Measurements from ENCODE around the gene PSMC5. TPM values are rescaled to one million over a fixed set of nuclear protein-coding genes. Genes with fewer than 3 reads are reported as not detected.
"Not testable (repeated sequence)": the region's sequence is repeated elsewhere in the genome, so short reads cannot be mapped to it uniquely, and the experiment has no call there.

The PSMC5 gene
- polyA plus RNA-seq, 4 donors, result 156 to 190 (median 181) TPM

DNA sequence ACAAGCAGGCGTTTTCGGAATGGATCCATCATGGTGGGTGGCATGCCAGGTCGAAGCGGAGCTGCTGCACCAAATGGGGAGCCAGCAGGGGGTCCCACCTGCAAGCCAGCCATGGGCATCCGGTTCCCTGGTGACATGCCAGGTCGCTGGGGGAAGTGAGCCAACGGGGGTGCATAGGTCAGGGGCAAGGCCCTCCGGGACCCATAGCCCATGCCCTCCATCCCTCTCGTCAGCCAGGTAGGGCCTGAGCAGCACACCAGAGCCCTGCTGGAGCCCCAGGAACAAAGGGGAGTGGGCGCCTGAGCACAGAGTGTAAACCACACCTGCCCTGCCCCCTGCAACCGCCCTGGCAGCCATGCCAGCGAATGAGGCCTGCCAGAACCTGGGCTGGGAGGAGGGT lies 10.2 kb downstream of the PSMC5 start:
- no peak for DNase-seq (ENCODE audit: low read depth in 4 of 4, low spot score in 2 of 4)

GRCh38 chr17:63837962-63838600 lies 10.8 kb downstream of the PSMC5 start:
- no peak for DNase-seq (ENCODE audit: low read depth in 4 of 4, low spot score in 2 of 4)

DNA sequence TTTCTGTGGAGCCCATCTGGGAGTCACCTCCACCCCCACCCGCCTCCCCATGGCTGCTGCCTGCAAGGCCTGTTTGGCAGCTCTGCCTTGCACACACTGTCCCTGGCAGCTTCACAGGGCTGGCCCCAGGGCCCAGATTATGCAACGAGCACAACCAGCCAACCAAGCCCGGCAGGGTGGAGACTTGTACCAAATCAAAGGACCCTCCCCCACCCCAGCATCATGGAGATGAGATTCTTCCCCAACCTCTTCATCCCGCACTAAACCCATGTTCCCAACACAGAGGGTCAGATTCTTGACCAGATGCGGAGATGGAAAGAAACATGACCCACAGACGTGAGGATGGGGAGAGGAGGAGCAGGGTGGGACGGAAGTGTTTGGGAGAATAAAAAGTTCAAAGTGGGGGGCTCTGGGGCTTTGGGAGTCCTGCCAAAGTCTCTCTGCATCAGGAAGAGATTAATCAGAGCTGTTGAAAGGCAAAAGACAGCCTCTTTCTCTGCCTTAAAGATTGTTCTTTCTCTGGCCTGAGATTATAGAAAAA lies 11.5 kb downstream of the PSMC5 start:
- peak in 1 of 4 donors; percentile 48 for DNase-seq (ENCODE audit: low read depth in 4 of 4, low spot score in 2 of 4)

- no peak for DNase-seq (ENCODE audit: low read depth in 4 of 4, low spot score in 2 of 4)
Observed at GRCh38 chr17:63840591-63841349, 13.5 kb downstream of the PSMC5 start.

DNA sequence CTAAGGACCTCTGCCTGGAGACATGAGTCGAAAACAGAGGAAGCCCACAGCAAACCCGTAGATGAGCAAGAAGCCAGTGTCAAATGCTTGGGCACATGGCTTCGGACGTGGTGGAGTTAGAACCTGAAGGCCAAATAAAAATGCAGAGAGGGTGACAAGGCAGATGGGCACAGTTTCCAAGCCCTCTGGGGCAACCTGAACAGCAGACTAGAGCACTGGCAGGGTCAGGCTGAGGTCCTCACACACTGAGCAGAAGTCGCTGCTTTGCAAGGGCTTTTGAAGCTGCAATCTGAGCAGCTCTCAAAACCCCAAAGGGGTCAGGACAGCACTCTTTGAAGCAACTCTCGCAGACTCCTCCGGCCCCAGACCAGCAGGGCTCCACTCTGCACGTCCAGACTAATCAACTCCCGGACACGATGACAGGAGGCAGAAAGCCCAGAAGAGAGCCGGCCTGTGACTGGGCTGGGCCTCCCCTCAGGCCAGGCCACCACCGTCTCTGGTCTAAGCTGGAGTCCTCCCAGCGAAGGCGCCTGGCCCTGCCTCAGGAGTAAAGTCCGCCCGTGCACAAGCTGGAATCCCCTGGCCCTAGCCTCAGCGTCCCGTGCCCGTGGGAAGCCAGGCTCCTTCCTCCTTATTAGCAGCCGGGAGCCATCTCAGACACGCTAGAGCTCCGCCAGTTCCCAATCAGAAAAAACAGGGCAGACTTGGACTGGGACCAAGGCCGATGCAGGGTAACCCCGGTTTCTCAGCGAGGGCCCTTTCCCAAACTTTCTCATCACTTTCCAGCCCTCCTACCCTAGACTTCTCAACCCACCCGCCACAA lies 14.3 kb downstream of the PSMC5 start:
- DNase-seq (ENCODE audit: low read depth in 4 of 4, low spot score in 2 of 4), result no peak

- DNase-seq (ENCODE audit: low read depth in 4 of 4, low spot score in 2 of 4), result no peak
Observed at GRCh38 chr17:63842173-63842539, 14.9 kb downstream of the PSMC5 start.

DNA sequence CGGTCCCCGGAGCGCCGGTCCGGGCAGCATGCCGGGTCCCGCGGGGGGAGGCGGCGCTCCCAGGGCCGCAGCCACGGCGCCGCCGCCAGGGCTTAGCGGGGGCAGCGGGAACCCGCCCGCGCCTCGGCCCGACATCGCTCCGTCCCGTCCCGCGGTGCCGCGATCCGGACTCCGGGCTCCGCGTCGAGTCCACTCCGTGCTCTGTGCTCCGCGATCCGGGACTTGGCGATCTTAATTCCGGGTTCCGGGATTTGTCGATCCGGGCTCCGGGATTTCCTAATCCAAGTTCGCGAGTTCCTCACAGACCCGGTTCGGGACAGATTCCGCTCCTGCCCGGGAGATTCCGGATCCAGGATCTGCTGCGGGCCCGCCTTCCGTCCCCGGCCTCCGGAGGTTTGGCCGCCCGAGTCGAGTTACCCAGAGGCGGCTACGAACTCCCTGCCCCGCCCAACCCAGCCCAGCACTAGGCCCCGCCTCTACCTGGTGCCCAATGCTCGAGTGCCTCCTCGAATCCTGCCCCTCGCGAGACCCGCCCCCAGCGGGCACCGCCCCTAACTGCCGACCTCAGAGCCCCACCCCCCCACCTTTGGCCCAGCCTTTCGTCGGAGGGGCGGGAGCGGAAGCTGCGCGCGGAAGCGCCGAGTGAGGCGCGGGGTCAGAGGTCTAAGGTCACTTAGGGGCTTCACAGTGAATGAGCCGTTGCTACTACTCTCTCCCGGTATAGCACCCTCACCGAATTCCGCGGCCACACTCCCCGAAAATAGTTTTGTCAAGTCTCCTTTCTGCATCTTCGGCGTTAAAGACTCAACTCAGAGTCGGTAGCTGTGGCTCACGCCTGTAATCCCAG lies 15.5 kb downstream of the PSMC5 start, which contains the start of gene SMARCD2:
TSS of gene SMARCD2 (minus strand) at position 146 of the 847 bp plus-strand sequence. CDS start at position 135, 11 bp downstream.
- DNase-seq (ENCODE audit: low read depth in 4 of 4, low spot score in 2 of 4), result peak; percentile 94 to 98 (median 96)

GRCh38 chr17:63843387-63843888 lies 16.2 kb downstream of the PSMC5 start:
- DNase-seq (ENCODE audit: low read depth in 4 of 4, low spot score in 2 of 4), result not testable (repeated sequence)

DNA sequence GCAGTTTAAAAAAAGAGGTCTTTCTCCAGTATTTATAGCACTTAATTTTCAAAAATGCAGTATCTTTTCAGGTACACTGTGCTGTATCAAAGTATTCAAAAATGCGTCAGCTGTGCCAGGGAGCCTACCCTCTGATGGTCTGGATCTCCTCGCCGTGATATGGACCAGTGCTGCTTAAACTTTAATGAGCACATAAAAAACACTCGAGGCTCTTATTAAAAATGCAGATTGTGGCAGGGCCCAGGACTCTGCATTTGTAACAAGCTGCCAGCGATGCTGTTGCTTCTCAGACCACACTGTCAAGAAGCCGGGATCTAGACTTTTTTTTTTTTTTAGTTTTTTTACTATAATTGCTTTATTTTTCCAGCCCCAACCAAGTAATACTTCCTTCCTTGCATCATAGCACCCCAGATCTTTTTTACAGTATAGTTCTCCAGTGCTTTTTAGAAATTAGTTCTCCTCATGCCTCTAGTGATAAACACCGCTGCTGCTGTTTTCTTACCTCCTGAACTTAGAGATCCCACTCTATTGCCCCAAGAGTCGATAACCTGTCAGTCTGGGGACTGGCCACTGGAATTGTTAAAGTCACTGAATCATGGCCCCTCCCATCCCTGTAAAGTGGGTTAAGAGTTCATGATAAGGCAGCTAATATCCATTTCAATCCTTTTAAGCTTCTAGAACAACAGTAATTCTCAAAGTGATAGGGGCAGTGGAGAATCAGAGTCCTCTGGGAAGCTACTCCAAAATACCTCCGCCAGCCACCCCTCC lies 16.9 kb downstream of the PSMC5 start:
- DNase-seq (ENCODE audit: low read depth in 4 of 4, low spot score in 2 of 4), result no peak

GRCh38 chr17:63845509-63845908 lies 18.3 kb downstream of the PSMC5 start:
- no peak for DNase-seq (ENCODE audit: low read depth in 4 of 4, low spot score in 2 of 4)

- no peak for DNase-seq (ENCODE audit: low read depth in 4 of 4, low spot score in 2 of 4)
Observed at GRCh38 chr17:63847525-63848249, 20.5 kb downstream of the PSMC5 start.

DNA sequence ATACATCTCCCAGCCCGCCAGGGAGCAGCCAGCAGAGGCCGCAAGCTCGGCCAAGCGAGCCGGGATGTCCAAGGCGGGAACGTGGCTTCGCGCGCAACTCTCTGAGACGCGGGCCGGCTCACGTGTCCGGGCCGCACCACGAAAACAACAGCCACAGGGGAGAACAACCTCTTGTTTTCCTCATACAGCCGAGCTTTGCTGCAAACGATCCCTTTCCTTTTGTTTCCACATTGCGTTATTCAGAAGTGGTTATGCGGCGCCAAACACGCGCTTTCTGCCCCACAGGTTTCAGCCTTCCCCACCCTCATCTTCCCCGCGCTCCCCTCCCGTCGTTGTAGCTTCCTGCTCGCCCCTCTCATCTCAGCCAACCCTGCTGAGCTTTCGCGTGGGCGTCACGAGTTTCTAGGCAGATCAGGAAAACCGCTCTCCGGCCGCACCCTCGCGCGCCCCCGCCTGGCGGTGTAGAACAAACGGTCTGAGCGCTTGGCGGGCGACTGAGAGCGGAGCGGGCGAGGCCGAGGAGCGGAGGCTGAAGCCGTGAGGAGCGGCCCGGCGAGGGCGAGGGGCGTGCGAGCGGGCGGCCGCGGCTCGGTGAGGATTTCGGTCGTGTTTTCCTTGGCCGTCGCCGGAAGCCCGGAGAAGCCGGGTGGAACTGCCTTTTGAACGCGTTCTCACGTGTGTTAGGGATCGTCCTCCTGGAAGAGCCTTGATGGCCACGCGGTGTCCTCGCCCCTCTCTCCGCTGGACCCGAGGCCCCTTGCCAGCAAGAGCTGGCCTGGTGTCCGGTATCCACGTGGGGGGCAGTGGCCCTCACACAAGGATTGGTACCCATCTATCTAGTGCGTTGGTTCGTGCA lies 21.8 kb downstream of the PSMC5 start:
- DNase-seq (ENCODE audit: low read depth in 4 of 4, low spot score in 2 of 4), result peak in 3 of 4 donors; percentile 77 to 82 (median 78)

GRCh38 chr17:63850401-63850800 lies 23.2 kb downstream of the PSMC5 start:
- DNase-seq (ENCODE audit: low read depth in 4 of 4, low spot score in 2 of 4), result no peak

GRCh38 chr17:63853260-63853659 lies 26.0 kb downstream of the PSMC5 start:
- no peak for DNase-seq (ENCODE audit: low read depth in 4 of 4, low spot score in 2 of 4)

GRCh38 chr17:63854709-63855108 lies 27.5 kb downstream of the PSMC5 start:
- no peak for DNase-seq (ENCODE audit: low read depth in 4 of 4, low spot score in 2 of 4)

DNA sequence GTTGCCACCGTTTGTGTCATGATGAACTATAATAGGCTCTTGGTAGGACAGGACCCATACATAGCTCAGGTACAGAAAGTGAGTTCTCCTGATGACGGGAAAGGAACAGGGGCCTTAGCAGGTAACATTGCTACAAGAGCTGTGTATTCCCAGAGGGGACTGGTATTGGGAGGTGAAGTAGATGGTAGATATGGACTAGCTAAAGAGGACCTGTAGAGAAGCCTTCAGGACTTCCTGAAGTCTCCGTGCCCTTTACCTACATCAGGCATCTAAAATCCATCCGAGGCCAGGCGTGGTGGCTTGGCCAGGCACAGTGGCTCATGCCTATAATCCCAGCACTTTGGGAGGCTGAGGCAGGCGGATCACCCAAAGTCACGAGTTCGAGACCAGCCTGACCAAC lies 28.0 kb downstream of the PSMC5 start:
- DNase-seq (ENCODE audit: low read depth in 4 of 4, low spot score in 2 of 4), result no peak

- not testable (repeated sequence) for DNase-seq (ENCODE audit: low read depth in 4 of 4, low spot score in 2 of 4)
Observed at GRCh38 chr17:63856425-63856824, 29.2 kb downstream of the PSMC5 start.

All from left renal cortex interstitium (tissue), 4 donors.